ENCODE results near the gene SLC51B.
"Not testable (repeated sequence)": the region's sequence is repeated elsewhere in the genome, so short reads cannot be mapped to it uniquely, and the experiment has no call there.

SLC51B gene

GRCh38 chr15:65067645-65068402 is 22.6 kb downstream of the SLC51B start, which contains the start of gene RASL12:
TSS of gene RASL12 (minus strand) at chr15:65067991. CDS start at chr15:65067835, 156 bp downstream.
- H3K27ac ChIP-seq = no peak within 1 kb of the TSS
- no peak for TF ChIP-seq CTCF (conservative IDR thresholded peaks at IDR 0.05)

- no peak for TF ChIP-seq CTCF (conservative IDR thresholded peaks at IDR 0.05)
- H3K27ac ChIP-seq = no peak overlapping the region
These were observed 23.2 kb downstream of the SLC51B start for GRCh38 chr15:65068403-65068788.

GRCh38 chr15:65069179-65069578 is 24.0 kb downstream of the SLC51B start:
- TF ChIP-seq CTCF (conservative IDR thresholded peaks at IDR 0.05) = no peak
- no peak overlapping the region for H3K27ac ChIP-seq

GRCh38 chr15:65069779-65070546 is 24.8 kb downstream of the SLC51B start:
- H3K27ac ChIP-seq = no peak overlapping the region
- no peak for TF ChIP-seq CTCF (conservative IDR thresholded peaks at IDR 0.05)

- TF ChIP-seq CTCF (conservative IDR thresholded peaks at IDR 0.05) = no peak
- no peak overlapping the region for H3K27ac ChIP-seq
These were observed 26.2 kb downstream of the SLC51B start for GRCh38 chr15:65071381-65071811.

- TF ChIP-seq CTCF (conservative IDR thresholded peaks at IDR 0.05) = no peak
These were observed 26.8 kb downstream of the SLC51B start for GRCh38 chr15:65072027-65072426.

GRCh38 chr15:65072617-65073016 is 27.4 kb downstream of the SLC51B start:
- no peak overlapping the region for H3K27ac ChIP-seq
- TF ChIP-seq CTCF (conservative IDR thresholded peaks at IDR 0.05) = no peak

More at GRCh38 chr15:65072027-65072426, 26.8 kb downstream of the SLC51B start:
- no peak overlapping the region for H3K27ac ChIP-seq

GRCh38 chr15:65074946-65075345 is 29.8 kb downstream of the SLC51B start:
- H3K27ac ChIP-seq = not testable (repeated sequence)

- H3K27ac ChIP-seq = not testable (repeated sequence)
These were observed 30.6 kb downstream of the SLC51B start for GRCh38 chr15:65075607-65076395.

All from VCaP (cell line).